HG02870 (cell line): Measurements from ENCODE around the gene GRIK3.

Experiments used
- ATAC-seq: cut with Tn5 transposase; IDR thresholded peaks from one replicate; pipeline ENCODE4 v1.9.1; 2021; ENCODE audit warnings: mild to moderate bottlenecking, moderate library complexity; ENCODE audit not compliant: unreplicated experiment

The GRIK3 gene

GRCh38 chr1:36751525-36751924 is 282.8 kb downstream of the GRIK3 start:
- ATAC-seq, result no peak

GRCh38 chr1:36748466-36748865 is 285.8 kb downstream of the GRIK3 start:
- ATAC-seq, result no peak
